DMS53 treated with DMSO at 0.1 percent for 48 hours (cell line): Measurements from ENCODE around the gene PHF13.
"Not testable (repeated sequence)": the region's sequence is repeated elsewhere in the genome, so short reads cannot be mapped to it uniquely, and the experiment has no call there.

Experiments used
- DNase-seq: peaks from one replicate; lab custom pipeline; 2025; ENCODE audit not compliant: unreplicated experiment; lab: John Stamatoyannopoulos, UW

The PHF13 gene

DNA sequence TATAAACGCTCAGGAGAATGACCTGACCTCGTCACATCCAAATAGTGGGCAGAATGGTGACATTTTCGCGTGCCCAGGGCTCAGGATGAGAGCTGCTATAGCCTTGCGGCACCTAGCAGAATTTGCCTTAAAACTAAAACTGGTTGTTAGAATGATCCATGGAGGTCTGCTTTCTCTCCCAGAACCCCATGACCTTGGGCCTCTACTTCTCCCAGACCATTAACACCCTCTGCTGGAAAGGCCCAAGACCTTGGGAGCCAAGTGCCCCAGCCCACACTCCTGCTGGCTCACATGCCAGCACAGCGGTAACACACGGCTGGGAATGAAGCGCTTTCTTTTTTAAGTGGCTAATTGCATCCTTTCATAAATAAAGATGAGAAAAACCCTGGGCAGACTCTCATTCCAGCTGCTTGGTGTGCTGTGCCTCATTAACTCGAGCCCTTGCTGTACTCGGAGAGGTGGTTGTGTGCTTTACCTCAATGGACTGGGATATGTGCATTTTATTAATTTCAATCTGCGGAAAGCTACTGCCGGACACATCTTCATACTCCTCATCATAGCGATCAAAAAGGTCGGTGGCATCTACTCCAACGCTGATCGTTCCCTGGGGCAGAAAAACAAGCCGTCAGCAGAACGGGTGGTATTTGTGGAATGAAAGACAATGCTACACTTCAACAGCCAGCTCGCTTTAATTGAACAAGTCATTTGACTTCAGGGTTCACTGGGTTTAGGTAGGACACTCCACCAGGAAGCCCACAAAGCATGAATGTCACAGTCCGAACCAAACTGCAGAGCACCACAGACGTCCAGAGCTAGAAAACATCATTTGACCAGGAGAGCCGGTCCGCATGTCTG is 40.1 kb downstream of the PHF13 start:
- DNase-seq, result no peak

GRCh38 chr1:6657138-6657537 is 43.6 kb downstream of the PHF13 start:
- no peak for DNase-seq

DNA sequence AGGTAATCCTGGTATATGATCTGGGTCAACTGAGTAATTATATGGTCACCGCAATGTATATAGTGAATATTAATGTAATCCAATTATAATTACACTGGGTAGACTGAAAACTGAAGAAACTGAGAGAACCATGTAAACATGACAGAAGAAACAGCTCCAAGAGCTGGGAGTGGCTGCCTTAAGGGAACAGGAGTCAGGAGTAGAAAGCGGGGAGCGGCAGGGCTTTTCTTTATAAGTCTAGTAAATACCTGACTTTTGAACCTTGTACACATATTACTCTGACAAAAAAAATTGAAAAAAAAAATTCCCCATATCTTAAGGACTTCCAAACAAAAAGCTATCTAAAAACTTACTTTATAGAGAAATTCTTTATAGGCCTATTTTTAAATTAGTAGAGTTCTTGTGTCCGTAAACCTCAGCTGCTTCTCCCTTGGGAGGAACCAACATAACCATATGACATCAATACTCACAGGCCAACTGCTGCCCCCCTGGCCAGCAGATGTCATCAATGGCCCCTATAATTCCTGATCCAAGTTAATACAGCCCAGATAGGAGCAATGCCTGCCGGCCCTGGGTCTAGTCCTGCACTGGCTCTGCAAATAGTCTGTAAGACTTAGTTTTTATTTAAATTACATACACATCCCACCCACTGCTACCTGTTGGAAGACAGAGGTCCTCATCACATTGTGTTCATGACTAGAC is 45.0 kb downstream of the PHF13 start:
- no peak for DNase-seq

GRCh38 chr1:6660415-6661049 is 47.0 kb downstream of the PHF13 start:
- DNase-seq, result no peak

GRCh38 chr1:6662468-6662867 is 48.9 kb downstream of the PHF13 start:
- not testable (repeated sequence) for DNase-seq

GRCh38 chr1:6666696-6667095 is 53.2 kb downstream of the PHF13 start:
- DNase-seq, result no peak

DNA sequence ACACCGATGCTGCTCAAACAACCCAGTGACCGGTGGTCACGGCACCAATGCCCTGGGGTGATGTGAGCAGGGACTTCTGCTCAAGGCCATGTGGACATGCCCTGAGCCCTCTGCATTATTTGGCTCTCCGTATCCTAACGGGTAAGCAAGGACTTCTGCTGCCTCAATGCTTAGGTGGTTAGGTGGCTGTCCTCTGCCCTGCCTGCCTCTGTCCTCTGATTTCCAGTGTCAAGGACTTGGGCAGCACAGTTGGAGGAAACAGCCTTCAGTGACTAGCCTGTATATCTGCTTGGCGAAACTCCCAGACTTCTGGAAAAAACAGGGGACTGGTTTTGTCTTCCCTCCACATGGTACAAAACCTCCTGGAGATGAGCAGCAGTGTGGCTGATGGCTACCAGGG is 53.6 kb downstream of the PHF13 start:
- no peak for DNase-seq

GRCh38 chr1:6668503-6668902 is 55.0 kb downstream of the PHF13 start:
- DNase-seq, result no peak

- DNase-seq, result no peak
Measured at GRCh38 chr1:6672558-6672957, 59.0 kb downstream of the PHF13 start.
